NCI-H187 treated with DMSO at 0.1 percent for 48 hours (cell line): ENCODE measurements around the gene SCRN3.
"Not testable (repeated sequence)": the region's sequence is repeated elsewhere in the genome, so short reads cannot be mapped to it uniquely, and the experiment has no call there.

Experiments
- DNase-seq: peaks from one replicate; lab custom pipeline; 2025; lab: John Stamatoyannopoulos, UW

Gene SCRN3

GRCh38 chr2:174395284-174395968, at the start of gene SCRN3:
SCRN3 (plus strand) TSS chr2:174395730; CDS start chr2:174398284, 2,554 bp downstream.
- peak; percentile 70 for DNase-seq

GRCh38 chr2:174350018-174350417, 45.5 kb upstream of the SCRN3 start:
- DNase-seq = no peak

GRCh38 chr2:174350593-174351181, 44.8 kb upstream of the SCRN3 start:
- no peak for DNase-seq

GRCh38 chr2:174353004-174353403, 42.5 kb upstream of the SCRN3 start:
- no peak for DNase-seq

GRCh38 chr2:174356347-174356746, 39.2 kb upstream of the SCRN3 start:
- no peak for DNase-seq

- DNase-seq = not testable (repeated sequence)
These were observed 35.9 kb upstream of the SCRN3 start for GRCh38 chr2:174359663-174360062.

- no peak for DNase-seq
These were observed 32.6 kb upstream of the SCRN3 start for GRCh38 chr2:174362949-174363348.

GRCh38 chr2:174363492-174364225, 31.9 kb upstream of the SCRN3 start:
- not testable (repeated sequence) for DNase-seq

- no peak for DNase-seq
These were observed 30.9 kb upstream of the SCRN3 start for GRCh38 chr2:174364628-174365027.

GRCh38 chr2:174365571-174365970, 30.0 kb upstream of the SCRN3 start:
- no peak for DNase-seq

- DNase-seq = no peak
These were observed 26.8 kb upstream of the SCRN3 start for GRCh38 chr2:174368691-174369090.

- DNase-seq = no peak
These were observed 18.6 kb upstream of the SCRN3 start for GRCh38 chr2:174376967-174377366.

- DNase-seq = no peak
These were observed 11.7 kb upstream of the SCRN3 start for GRCh38 chr2:174383796-174384195.

GRCh38 chr2:174385201-174385600, 10.3 kb upstream of the SCRN3 start:
- DNase-seq = no peak

GRCh38 chr2:174388706-174389105, 6.8 kb upstream of the SCRN3 start:
- DNase-seq = not testable (repeated sequence)

GRCh38 chr2:174389542-174389941, 6.0 kb upstream of the SCRN3 start:
- DNase-seq = no peak

GRCh38 chr2:174390303-174390702, 5.2 kb upstream of the SCRN3 start:
- not testable (repeated sequence) for DNase-seq

GRCh38 chr2:174392706-174393105, 2.8 kb upstream of the SCRN3 start:
- no peak for DNase-seq

GRCh38 chr2:174395969-174396630, 570 bp downstream of the SCRN3 start:
- DNase-seq = no peak

- DNase-seq = no peak
These were observed 2.2 kb downstream of the SCRN3 start for GRCh38 chr2:174397773-174398172.

GRCh38 chr2:174399171-174399570, 3.6 kb downstream of the SCRN3 start:
- DNase-seq = no peak

- no peak for DNase-seq
These were observed 5.3 kb downstream of the SCRN3 start for GRCh38 chr2:174400853-174401252.

GRCh38 chr2:174403628-174404027, 8.1 kb downstream of the SCRN3 start:
- no peak for DNase-seq
